T-helper 2 cell treated with Interferon-gamma antibody and Interleukin-4, amounts not matched to agents 5 μg/mL and 100 μg/mL, for 36 hours (primary cell): ENCODE results near the gene ERO1A.
A peak's percentile ranks its signal among the peaks of the same experiment; 100 is the strongest.

Experiments used
- DNase-seq: peaks from one replicate; pipeline ENCODE4 v3.0.0; 2021; ENCODE audit warnings: low spot score
- H3K27ac Mint-ChIP-seq: one replicate; pipeline ENCODE4 v1.8.0; 2021; ENCODE audit warnings: mild to moderate bottlenecking, mixed read lengths
- H3K27me3 Mint-ChIP-seq: one replicate; pipeline ENCODE4 v1.8.0; 2021; ENCODE audit warnings: low read depth, mixed read lengths
- H3K36me3 Mint-ChIP-seq: one replicate; pipeline ENCODE4 v1.8.0; 2021; ENCODE audit warnings: low read depth, mixed read lengths
- H3K4me1 Mint-ChIP-seq: one replicate; pipeline ENCODE4 v1.8.0; 2021; ENCODE audit warnings: low read depth, mixed read lengths
- H3K4me3 Mint-ChIP-seq: one replicate; pipeline ENCODE4 v1.8.0; 2022; ENCODE audit warnings: mild to moderate bottlenecking, moderate library complexity, mixed read lengths
- H3K9me3 Mint-ChIP-seq: one replicate; pipeline ENCODE4 v1.8.0; 2021; ENCODE audit warnings: mixed read lengths

The ERO1A gene

GRCh38 chr14:52716155-52716554 lies 20.8 kb upstream of the ERO1A start:
- Mint-ChIP-seq H3K27ac (no peak overlapping the region), H3K36me3 (peaks cover 56% of the 10 kb centered on the region), H3K9me3 (no peaks in the 10 kb centered on the region), H3K4me1 (peaks cover 2% of the 10 kb centered on the region), H3K27me3 (no peaks in the 10 kb centered on the region), H3K4me3 (no peak overlapping the region)
- no peak for DNase-seq

- Mint-ChIP-seq H3K36me3 (peaks cover 78% of the 10 kb centered on the region), H3K4me3 (no peak overlapping the region), H3K27ac (no peak overlapping the region), H3K9me3 (no peaks in the 10 kb centered on the region), H3K4me1 (peaks cover 29% of the 10 kb centered on the region), H3K27me3 (no peaks in the 10 kb centered on the region)
- no peak for DNase-seq
Observed at GRCh38 chr14:52711666-52712065, 16.3 kb upstream of the ERO1A start.

GRCh38 chr14:52706724-52707706 lies 11.7 kb upstream of the ERO1A start, which contains the start of gene PSMC6:
TSS of gene PSMC6 (plus strand) at chr14:52707200. CDS start at chr14:52707220, 20 bp downstream.
- H3K27me3 Mint-ChIP-seq: no peaks in the 10 kb centered on the region
- peak; percentile 86 for DNase-seq
- peaks cover 45% of the 10 kb centered on the region for H3K4me1 Mint-ChIP-seq
- H3K27ac Mint-ChIP-seq: peak within 1 kb of the TSS; percentile 96
- H3K9me3 Mint-ChIP-seq: no peaks in the 10 kb centered on the region
- H3K4me3 Mint-ChIP-seq: peak within 1 kb of the TSS; percentile 99
- peaks cover 46% of the 10 kb centered on the region for H3K36me3 Mint-ChIP-seq

- Mint-ChIP-seq H3K9me3 (no peaks in the 10 kb centered on the region), H3K4me1 (peaks cover 46% of the 10 kb centered on the region), H3K4me3 (peak overlapping the region; percentile 99), H3K27me3 (no peaks in the 10 kb centered on the region), H3K27ac (peak overlapping the region; percentile 96), H3K36me3 (peaks cover 39% of the 10 kb centered on the region)
- peak; percentile 70 for DNase-seq
Observed at GRCh38 chr14:52706286-52706685, 10.9 kb upstream of the ERO1A start.

- Mint-ChIP-seq H3K36me3 (peaks cover 14% of the 10 kb centered on the region), H3K27me3 (no peaks in the 10 kb centered on the region), H3K4me3 (no peak overlapping the region), H3K27ac (no peak overlapping the region), H3K4me1 (peaks cover 34% of the 10 kb centered on the region), H3K9me3 (no peaks in the 10 kb centered on the region)
- DNase-seq: no peak
Observed at GRCh38 chr14:52703664-52704063, 8.3 kb upstream of the ERO1A start.

GRCh38 chr14:52703225-52703624 lies 7.9 kb upstream of the ERO1A start:
- DNase-seq: no peak
- H3K4me1 Mint-ChIP-seq: peaks cover 30% of the 10 kb centered on the region
- no peak overlapping the region for H3K4me3 Mint-ChIP-seq
- no peaks in the 10 kb centered on the region for H3K27me3 Mint-ChIP-seq
- H3K36me3 Mint-ChIP-seq: peaks cover 9% of the 10 kb centered on the region
- no peak overlapping the region for H3K27ac Mint-ChIP-seq
- no peaks in the 10 kb centered on the region for H3K9me3 Mint-ChIP-seq

GRCh38 chr14:52701223-52701622 lies 5.9 kb upstream of the ERO1A start:
- no peaks in the 10 kb centered on the region for H3K9me3 Mint-ChIP-seq
- no peak overlapping the region for H3K4me3 Mint-ChIP-seq
- DNase-seq: no peak
- H3K36me3 Mint-ChIP-seq: no peaks in the 10 kb centered on the region
- H3K4me1 Mint-ChIP-seq: peaks cover 21% of the 10 kb centered on the region
- H3K27me3 Mint-ChIP-seq: no peaks in the 10 kb centered on the region
- H3K27ac Mint-ChIP-seq: no peak overlapping the region

- Mint-ChIP-seq H3K27me3 (no peaks in the 10 kb centered on the region), H3K36me3 (no peaks in the 10 kb centered on the region), H3K9me3 (no peaks in the 10 kb centered on the region), H3K4me3 (no peak overlapping the region), H3K27ac (no peak overlapping the region), H3K4me1 (peaks cover 19% of the 10 kb centered on the region)
- no peak for DNase-seq
Observed at GRCh38 chr14:52700701-52701172, 5.4 kb upstream of the ERO1A start.

- Mint-ChIP-seq H3K4me3 (peak overlapping the region; percentile 98), H3K9me3 (no peaks in the 10 kb centered on the region)
Observed at GRCh38 chr14:52694761-52695480, 437 bp downstream of the ERO1A start.

GRCh38 chr14:52693532-52693931 lies 1.8 kb downstream of the ERO1A start:
- peak overlapping the region; percentile 79 for H3K4me3 Mint-ChIP-seq
- no peaks in the 10 kb centered on the region for H3K9me3 Mint-ChIP-seq
- H3K4me1 Mint-ChIP-seq: peaks cover 43% of the 10 kb centered on the region
- no peaks in the 10 kb centered on the region for H3K27me3 Mint-ChIP-seq
- no peak for DNase-seq
- H3K36me3 Mint-ChIP-seq: peaks cover 35% of the 10 kb centered on the region
- peak overlapping the region; percentile 69 for H3K27ac Mint-ChIP-seq

More at GRCh38 chr14:52694761-52695480, 437 bp downstream of the ERO1A start:
- peak overlapping the region; percentile 100 for H3K27ac Mint-ChIP-seq
- H3K27me3 Mint-ChIP-seq: no peaks in the 10 kb centered on the region
- peaks cover 34% of the 10 kb centered on the region for H3K36me3 Mint-ChIP-seq
- peaks cover 33% of the 10 kb centered on the region for H3K4me1 Mint-ChIP-seq
- DNase-seq: peak; percentile 74

- Mint-ChIP-seq H3K9me3 (no peaks in the 10 kb centered on the region), H3K4me3 (peak overlapping the region; percentile 79), H3K27ac (peak overlapping the region; percentile 69), H3K27me3 (no peaks in the 10 kb centered on the region), H3K36me3 (peaks cover 35% of the 10 kb centered on the region), H3K4me1 (peaks cover 48% of the 10 kb centered on the region)
- no peak for DNase-seq
Observed at GRCh38 chr14:52693036-52693435, 2.3 kb downstream of the ERO1A start.

GRCh38 chr14:52692248-52692962 lies 3.0 kb downstream of the ERO1A start:
- H3K4me1 Mint-ChIP-seq: peaks cover 54% of the 10 kb centered on the region
- no peaks in the 10 kb centered on the region for H3K27me3 Mint-ChIP-seq
- H3K4me3 Mint-ChIP-seq: peak overlapping the region; percentile 79
- no peak for DNase-seq
- peaks cover 38% of the 10 kb centered on the region for H3K36me3 Mint-ChIP-seq
- peak overlapping the region; percentile 75 for H3K27ac Mint-ChIP-seq
- no peaks in the 10 kb centered on the region for H3K9me3 Mint-ChIP-seq

GRCh38 chr14:52690983-52691760 lies 4.2 kb downstream of the ERO1A start:
- peaks cover 40% of the 10 kb centered on the region for H3K36me3 Mint-ChIP-seq
- peak overlapping the region; percentile 79 for H3K4me3 Mint-ChIP-seq

More at GRCh38 chr14:52690983-52691760, 4.2 kb downstream of the ERO1A start:
- Mint-ChIP-seq H3K27ac (no peak overlapping the region), H3K9me3 (no peaks in the 10 kb centered on the region), H3K4me1 (peaks cover 62% of the 10 kb centered on the region), H3K27me3 (no peaks in the 10 kb centered on the region)
- DNase-seq: no peak
